CD1c-positive myeloid dendritic cell (primary cell): ENCODE measurements around the gene PC.
A peak's percentile ranks its signal among the peaks of the same experiment; 100 is the strongest.

Experiments
- DNase-seq: peaks from one replicate; pipeline ENCODE4 v3.0.0-alpha.2; 2016; ENCODE audit errors: extremely low spot score

PC gene

DNA sequence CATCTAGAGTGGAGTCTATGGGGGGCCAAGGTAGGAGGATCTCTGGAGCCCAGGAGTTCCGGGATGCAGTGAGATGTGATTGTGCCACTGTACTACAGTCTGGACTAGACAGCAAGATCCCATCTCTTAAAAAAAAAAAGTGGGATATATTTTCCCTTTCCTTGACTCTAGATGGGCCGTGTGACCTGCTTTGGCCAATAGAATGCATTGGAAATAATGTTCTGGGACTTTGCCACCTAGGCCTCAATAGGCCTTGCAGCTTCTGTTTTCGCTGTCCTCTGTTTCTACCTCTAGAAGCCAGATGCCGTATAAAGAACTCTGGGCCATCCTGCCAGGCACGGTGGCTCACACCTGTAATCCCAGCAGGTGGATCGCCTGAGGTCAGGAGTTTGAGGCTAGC lies 20.5 kb upstream of the PC start:
- DNase-seq, result no peak

DNA sequence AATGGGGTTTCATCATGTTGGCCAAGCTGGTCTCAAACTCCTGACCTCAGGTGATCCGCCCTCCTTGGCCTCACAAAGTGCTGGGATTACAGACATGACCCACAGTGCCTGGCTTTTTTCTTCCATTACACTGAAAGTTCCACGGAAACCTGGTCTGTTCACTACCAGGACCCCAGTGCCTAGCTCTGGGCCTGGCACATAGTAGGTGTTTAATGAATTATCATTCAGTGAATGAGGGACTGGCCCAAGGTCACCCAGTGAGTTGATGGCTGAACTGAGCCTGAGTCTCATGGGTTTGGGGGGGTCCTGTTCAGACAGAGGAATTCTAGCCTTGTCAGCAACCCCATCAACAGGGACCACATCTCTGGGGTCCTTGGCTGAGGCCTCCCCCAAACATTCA lies 20.0 kb upstream of the PC start:
- DNase-seq, result no peak

DNA sequence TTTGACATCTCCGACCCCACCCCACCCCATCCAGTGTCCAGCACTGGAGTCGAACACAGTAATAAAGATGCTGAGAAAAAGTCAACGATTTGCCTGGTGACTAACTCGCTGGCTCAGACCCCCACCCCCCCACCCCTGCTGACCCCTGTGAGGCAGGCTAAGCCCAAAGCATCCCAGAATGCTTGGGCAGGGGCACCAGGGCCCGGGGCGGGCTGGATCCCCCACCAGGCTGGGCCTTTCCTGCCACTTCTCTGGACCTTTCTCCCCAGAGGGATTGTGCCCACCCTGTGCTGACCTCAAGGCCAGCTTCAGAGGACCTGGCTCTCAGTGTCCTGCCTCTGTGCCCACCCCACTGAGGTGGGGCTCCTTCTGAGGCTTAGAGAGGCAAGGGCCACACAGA lies 18.7 kb upstream of the PC start:
- no peak for DNase-seq

DNA sequence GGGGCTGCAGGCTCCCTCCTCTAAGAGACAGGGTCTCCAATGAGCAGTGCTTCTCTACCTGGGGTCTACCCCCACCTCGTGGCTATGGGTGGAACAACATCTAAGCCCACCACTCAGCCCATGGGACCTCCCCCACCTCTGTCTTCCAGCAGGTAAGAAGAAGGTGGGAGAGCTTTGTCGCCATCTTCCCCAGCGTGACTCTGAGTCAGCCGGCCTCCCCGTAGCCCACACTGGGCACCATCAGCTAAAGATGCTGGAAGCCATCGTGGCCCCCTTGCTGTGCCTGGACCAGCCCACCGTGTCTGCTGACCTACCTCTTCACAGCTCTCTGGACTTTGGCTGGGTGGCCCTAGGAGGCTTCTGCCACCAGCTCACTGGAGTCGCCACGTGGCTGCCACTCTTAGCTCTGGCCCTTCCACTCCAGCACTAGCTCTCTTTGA lies 17.9 kb upstream of the PC start:
- DNase-seq, result peak; percentile 14

DNA sequence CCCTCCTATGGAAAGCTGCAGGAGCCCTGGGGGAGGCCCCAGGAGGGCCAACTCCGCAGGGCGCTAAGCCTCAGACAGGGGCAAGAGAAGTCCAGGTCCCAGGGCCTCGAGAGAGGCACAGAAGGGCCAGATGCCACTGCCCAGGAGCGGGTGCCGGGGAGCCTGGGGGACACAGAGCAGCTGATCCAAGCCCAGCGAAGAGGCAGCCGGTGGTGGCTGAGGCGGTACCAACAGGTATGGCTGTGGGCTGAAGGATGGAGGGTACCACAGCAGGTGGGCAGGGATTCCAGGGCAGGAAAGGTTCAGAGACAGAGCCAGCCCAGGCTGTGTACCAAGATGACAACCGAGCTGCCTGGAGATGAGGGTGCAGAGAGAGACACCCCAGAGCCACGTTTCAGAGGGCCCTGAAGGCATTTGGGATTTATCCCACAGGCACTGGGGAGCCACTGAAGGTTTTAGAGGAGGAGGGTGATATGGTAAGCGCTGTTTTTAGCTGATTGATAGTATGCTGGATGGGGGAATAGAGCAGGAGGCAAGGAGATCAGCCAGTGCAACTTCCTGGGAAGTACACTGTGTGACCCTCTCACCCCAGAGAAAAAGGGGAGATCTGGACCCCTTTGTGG lies 17.3 kb upstream of the PC start:
- DNase-seq, result no peak

DNA sequence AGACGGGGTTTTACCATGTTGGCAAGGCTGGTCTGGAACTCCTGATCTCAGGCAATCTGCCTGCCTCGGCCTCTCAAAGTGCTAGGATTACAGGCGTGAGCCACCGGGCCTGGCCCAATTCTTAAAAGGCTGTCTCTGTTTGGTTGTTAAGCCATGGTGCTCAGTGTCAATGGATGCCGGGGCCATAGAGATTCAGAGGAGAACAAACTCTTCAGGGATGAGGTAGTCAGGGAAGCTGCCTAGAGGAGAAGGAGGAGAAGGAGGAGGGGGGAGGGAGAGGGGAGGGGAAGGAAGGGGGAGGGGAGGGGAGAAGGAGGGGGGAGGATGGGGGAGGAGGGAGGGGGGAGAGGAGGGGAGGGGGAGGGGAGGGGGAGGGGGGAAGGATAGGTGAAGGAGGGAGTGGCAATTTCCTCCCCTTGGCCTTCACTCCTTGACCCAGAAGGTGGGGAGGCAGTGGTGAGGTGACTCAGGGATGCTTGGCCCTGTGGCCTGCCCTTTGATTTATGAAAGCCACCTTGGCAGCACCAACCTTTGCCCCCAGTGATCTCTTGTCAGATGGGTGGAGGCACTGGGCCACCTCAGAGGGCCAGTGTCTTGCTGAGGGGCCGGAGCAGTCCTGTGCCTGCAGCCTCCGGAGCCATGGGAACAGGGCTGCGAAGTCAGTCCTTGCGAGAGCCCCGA lies 16.7 kb upstream of the PC start, which contains the start of gene C11orf86:
TSS of gene C11orf86 (plus strand) at position 581 of the 681 bp plus-strand sequence. CDS start at position 640, 59 bp downstream.
- no peak for DNase-seq

DNA sequence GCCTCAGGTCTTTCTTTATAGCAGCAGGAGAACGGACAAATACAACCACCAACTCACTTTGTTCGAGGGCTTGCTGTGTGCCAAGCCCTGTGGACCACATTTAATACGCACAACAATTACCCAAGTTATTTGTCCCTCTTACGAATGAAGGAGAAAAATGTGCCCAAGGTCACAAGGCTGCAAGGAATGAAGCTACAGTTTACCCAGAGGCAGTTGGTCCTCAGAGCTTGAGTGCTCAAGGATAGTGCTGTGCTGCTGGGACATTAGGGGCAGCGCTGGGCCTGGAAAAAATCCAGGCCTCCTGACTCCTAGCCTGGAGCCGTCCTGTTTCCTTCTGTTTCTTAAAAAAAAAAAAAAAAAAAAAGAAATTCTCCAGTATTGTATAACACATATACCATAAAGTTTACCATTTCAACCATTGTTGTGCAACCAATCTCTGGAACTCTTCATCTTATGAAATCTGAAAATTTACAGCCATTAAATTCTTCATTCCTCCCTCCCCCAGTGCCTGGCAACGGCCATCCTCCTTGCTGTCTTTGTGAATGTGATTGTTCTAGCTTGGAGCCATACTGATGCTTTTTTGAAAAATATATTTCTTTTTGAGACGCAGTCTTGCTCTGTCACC lies 15.9 kb upstream of the PC start:
- no peak for DNase-seq

DNA sequence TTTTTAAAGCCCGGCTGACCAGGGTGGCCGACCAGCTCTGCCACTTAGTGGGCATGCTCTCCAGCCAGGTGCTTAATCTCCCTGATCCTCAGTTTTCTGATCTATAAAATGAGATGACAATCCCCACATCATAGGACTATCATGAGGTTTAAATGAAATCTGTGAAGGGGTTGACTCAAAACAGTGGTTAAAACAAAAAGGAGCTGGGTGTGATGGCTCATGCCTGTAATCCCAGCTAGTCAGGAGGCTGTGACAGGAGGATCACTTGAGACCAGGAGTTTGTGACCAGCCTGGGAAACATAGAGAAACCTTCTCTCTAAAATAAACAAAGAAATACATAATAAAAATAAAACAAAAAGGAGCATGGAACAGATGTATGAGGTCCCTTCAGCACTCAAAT lies 13.3 kb upstream of the PC start:
- DNase-seq, result no peak

DNA sequence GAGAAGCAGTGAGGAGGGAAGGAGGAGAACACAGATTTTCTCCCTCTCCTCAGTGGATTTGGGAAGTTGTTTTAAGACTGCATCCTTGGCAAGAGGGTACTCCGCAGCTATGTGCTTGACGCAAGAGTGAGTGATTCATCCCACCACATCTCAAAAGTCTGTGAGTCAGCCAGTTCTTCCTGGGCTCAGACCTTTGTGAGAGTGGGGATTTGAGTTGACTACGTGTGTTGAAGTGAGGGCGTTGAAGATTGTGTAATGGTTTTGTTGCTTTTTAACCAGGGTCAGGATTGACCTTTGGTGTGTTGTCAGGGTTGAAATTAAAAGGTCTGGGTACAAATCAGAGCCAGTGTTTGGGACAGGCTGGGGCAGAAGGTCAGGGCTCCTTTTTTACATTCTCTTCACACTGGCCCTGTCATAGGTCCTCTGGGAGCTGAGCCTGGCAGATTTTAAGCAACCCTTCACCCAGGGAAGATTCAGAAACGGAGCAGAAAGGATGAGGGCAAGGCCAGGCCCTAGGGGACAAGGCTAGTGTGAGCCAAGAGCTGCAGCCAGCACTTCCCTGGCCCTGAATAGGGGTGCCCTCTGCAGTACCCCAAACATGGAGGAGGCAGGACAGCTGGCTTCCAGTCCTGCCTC lies 12.7 kb upstream of the PC start:
- DNase-seq, result peak; percentile 95

DNA sequence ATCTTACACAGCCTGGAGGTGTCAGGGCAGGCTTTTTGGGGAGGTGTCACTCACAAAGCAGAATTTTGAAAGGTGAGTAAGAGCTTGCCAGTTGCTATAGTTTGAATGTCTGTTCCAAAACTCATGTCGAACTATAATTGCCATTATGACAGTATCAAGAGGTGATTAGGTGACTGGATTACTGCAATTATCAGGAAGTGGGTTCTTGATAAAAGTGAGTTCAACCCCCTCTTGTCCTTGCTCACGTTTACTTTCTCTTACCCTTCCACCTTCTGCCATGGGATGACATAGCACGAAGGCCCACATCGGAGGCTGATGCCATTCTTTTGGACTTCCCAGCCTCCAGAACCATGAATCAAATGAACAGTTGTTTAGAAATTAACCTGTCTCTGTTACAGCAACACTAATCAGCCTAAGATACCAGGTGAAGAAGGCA lies 12.2 kb upstream of the PC start:
- DNase-seq, result peak; percentile 15

DNA sequence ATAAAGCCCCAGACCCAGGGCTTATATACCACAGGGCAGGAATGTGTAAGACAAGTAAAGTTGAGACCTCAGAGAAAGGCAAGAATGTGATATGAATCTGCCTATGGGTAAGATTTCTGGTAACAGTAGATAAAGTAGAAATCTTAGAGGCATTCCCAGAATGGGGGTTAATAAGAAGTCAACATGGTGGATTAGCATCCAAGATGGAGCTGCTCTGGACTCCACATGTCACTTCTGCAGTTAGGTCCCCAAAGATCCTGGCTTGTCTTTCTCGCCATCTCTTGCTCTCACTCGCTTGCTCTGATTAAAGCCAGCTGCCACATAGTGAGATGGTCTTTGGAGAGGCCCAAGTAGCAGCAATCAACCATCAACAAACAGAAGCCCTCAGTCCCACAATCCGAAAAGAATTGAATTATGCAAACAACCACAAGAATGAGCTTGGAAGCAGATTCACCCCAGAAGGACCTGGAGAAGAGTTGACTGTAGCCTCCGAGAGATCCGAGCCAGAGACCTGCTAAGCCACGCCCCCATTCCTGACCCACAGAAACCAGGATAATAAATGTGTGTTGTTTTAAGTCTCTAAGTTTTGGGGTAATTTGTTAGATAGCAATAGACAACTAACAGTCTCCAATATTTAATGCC lies 11.5 kb upstream of the PC start:
- no peak for DNase-seq

DNA sequence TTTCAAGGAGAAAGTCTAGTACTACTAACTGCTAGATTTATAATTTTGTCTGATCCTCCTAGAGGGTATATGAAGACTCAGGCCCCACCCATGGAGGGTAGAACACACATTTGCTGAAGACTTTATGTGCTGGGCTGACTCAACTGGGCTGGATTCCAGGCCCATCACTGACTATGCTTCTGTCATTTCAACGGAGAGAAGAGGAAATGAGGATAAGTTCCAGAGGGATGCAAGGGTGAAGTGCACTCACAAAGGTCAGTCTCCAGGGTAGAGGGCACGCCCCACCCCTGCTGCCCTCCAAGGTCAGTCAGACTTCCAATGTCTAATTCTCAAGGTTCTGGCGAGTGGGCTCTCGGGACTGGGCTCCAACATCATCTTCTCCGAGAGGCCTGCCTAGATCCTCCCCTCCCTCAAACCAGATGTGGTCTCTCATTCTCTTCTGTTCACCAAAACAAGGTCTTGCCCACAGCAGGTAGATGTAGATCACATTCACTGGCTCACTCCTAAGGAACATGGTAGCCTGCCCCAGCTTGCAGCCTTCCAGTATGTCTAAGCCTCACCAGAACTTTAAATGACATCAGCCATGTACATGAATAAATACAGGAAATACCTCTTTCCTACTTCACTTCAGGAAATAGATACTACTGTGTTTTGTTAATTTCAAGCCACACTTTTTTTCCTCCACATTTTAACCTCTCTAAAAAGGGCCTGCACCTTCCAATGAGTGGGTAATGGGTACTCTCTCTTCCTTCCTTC lies 9.7 kb upstream of the PC start:
- DNase-seq, result peak; percentile 48

DNA sequence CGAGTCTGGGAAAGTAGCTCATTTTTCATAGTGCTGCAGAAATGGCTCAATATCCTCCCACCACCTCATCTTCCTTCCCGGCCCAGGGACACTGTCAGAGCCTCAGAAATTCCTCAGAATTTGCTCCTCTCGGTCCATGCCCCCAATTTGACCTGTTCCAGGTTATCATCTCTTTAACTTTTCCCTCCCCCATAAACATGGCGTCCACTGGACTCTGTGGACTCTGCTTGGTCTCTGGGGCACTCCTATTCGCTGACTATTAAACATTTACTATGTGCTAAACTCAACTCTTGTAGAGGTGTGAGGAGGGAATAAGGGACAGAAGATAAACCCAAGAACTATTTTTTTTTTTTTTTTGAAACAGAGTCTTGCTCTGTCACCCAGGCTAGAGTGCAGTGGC lies 8.2 kb upstream of the PC start:
- DNase-seq, result no peak

DNA sequence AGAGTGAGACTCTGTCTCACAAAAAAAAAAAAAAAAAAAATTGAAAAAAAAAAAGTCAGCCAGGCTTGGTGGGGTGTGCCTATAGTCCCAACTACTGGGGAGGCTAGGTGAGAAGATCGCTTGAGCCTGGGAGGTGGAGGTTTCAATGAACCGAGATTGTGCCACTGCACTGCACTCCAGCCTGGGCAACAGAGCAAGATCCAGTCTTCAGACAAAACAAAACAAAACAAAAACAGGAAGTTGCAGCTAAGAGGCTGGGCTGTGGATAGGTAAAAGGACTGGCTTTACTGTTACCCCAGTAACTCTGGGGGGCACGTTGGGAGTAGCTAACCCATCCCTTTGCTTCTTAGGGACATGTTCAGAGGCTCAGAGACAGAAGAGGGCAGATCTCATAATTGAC lies 6.3 kb upstream of the PC start:
- DNase-seq, result peak; percentile 21

DNA sequence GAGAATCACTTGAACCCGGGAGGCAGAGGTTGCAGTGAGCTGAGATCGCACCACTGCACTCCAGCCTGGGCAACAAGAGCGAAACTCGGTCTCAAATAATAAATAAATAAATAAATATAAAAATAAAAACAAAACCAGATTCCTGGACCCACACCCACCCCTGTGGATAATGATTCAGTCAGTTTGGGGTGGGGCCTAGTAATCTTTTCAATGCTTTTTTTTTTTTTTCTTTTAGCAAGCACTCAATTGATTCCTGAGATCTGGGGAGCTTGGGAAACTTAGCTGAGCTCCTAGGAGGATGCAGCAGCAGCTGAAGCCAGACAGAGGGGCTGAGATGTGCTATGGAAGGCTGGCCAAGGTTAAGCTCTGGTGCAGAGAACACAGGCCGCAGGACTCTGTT lies 4.6 kb upstream of the PC start:
- no peak for DNase-seq

DNA sequence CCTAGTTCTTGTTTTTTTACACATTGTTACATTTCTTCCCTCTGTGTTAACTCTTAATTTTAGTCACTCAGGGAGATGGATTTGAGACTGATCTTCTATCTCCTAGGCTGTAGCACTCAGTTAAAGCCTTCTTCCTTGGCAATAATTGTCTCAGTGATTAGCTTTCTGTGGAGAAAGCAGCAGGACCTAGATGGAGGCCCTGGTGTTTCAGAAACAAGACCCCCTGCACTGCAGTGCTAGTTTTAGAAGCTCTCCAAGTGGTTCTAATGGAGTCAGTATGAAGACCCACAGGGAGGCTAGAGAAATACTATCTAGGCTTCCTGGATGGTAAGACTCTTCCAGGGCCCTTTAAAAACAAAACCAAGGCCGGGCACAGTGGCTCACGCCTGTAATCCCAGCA lies 4.1 kb upstream of the PC start:
- no peak for DNase-seq

DNA sequence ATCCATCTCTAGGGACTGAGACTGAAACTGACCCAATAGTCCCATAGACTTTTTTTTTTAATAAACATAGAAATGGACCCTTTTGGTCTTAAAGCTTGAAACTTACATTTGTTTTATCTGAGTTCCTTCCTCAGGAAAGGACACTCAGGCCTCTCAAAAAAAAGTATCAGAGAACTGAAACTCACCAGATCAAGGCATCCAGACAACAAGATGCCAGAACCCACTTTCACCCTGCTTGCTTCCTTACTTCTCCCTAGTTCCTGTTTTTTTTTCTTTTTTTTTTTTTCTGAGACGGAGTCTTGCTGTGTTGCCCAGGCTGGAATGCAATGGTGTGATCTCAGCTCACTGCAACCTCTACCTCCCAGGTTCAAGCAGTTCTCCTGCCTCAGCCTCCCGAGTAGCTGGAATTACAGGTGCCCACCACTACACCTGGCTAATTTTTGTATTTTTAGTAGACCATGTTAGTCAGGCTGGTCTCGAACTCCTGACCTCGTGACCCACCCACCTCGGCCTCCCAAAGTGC lies 3.6 kb upstream of the PC start:
- DNase-seq, result peak; percentile 76

DNA sequence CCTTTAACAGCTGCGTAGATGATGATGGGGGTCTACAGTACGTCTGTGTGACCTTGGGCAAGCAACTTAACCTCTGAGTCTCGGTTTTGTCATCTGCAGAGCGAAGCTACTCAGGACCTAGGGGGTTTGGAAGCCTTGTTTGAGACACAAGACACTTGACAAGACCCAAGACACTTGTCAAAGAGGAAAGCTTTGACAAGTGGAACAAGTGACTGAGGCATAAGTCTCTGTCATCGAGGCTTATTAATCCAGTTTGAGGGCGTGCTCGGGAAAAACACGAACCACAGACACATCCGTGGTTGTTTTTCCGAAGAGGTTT lies 732 bp upstream of the PC start:
- DNase-seq, result no peak

DNA sequence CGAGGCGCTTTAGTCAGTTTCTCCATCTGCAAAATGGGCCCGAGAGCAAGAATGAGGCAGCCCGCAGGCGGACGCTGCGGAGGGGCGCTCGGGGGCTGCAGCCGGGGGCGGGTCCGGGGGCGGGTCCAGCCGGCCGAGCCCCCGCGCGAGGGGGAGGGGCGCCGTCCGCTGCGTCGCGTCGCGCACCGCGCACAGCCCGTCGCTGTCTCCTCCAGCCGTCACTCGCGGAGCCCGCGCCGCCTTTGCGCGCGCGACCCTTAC lies 282 bp downstream of the PC start:
- DNase-seq, result no peak

DNA sequence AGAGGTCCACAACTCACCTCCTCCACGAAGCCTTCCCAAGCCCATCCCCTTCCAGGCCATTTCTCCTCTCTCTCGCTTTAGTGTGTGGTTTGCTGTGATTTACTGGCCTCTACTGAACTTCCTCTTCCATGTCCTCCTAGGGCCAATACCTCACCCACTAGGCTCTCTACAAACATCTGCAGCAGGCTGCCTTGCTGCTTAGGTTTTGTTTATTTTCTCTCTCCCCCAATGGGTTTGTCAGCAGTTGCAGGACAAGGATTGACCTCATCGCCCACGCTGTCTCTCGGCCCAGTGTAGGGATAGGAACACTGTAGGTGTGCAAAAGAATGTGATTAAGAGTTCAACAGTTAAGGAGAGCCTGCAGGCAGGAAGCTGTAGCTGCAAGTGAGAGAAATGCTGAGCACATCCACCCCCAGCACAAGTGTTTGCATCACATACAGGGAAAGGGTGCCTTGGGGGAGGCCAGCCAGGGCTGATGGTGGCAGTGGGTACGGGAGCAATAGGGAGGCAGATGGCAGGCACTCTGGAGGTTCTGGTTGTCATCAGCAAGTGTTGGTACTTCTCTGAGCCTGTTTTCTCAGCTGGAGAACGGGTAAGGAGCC lies 1.4 kb downstream of the PC start:
- peak; percentile 84 for DNase-seq

DNA sequence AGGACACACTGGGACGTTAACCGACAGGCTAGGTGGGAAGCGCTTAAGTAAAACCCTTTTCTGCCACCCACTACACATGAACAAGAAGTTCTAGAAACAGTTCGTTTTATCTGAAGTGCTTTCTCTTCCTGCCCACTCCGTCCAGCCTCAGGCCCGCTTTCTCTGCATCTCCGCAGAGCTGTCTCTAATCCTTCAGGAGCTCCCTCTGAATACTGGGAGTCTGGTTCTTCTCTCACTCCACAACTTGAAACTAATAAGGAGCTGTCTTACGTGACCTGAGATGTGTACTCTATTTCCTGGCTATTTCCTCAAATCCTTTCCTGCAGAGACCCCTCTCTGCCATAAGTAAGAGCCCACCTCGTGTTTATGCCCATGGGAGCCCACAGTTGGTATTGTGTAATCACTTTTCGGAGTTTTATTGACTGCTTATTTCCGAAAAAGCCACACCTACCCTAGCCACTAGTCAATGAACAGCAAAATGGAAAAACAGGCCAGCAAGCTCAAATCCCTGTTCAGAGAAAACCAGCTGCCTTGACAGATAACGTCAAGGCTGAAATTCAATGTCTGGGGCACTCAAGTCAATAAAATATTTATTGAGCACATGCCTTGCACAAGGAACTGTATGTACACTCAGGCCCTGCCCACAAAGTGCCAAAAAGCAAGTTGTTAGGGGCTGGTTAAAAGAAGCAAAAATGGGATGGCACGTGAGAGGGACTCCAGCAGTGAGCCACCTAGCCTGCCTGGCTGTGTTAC lies 4.9 kb downstream of the PC start:
- no peak for DNase-seq
